Activated naive CD4-positive, alpha-beta T cell treated with Interleukin-2 at 50 U/mL for 16 hours (primary cell): ENCODE results near the gene GON7.

Experiments
- DNase-seq: peaks from one replicate; pipeline ENCODE4 v3.0.0-alpha.2; 2020

Gene GON7

DNA sequence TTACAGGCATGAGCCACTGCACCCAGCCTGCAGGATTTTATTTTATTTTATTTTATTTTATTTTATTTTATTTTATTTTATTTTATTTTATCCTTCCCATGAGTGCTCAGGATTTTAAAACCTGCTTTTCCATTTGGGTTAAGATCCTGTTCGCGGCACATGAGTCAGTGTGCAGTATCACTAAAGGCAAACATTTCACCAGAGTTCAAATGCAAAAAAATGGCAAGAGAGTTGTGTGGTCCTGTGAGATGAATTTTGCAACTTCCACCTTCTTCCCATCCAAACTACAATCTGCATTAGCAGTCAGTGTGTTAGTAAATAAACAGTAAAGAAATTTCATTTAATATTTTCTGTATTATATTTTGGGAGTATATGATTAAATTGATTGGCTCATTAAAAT is 51.2 kb downstream of the GON7 start:
- DNase-seq: no peak

DNA sequence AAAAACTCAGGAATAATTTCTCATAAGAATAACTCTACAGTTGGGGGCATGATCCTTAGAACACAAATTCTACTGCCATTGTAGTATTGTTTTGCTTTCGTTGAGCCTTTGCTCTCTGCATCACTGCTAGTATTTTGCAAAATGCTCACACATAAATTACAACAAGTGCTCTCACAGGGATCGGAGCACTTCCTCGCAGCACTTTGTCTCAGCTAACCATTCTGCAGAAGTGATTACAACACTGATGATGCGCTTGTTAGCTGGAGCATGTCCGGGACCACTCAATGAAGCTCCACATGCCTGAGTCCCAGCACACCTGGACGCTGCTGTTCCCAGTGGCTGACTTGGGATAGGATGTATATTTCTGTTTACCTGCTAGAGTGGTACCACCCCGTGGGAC is 53.7 kb downstream of the GON7 start:
- no peak for DNase-seq
